GM18498 (cell line): ENCODE measurements around the gene RGS6.

Experiments
- ATAC-seq: cut with Tn5 transposase; IDR thresholded peaks from one replicate; pipeline ENCODE4 v1.9.1; 2021; ENCODE audit warnings: mild to moderate bottlenecking, moderate library complexity; ENCODE audit not compliant: unreplicated experiment

Gene RGS6

DNA sequence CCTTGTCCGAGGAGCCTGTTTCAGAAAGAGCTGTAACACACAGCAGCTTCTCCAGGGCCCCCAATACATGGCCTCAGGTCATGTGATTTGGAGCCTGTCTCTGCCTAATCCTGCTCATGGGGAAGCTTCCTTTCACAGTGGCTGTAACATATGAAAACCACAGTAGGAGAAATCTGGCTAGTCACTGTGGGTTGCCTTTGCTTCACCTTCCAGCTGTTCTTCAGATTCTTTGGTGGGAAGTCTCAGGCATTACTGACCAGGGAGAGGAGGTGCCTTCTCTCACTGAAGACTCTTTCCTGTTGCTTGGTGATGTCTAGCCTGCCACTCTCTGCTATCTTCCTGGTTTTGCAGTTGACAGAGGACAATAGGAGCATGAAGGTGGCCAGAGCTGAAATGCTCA, 611.1 kb downstream of the RGS6 start:
- no peak for ATAC-seq

DNA sequence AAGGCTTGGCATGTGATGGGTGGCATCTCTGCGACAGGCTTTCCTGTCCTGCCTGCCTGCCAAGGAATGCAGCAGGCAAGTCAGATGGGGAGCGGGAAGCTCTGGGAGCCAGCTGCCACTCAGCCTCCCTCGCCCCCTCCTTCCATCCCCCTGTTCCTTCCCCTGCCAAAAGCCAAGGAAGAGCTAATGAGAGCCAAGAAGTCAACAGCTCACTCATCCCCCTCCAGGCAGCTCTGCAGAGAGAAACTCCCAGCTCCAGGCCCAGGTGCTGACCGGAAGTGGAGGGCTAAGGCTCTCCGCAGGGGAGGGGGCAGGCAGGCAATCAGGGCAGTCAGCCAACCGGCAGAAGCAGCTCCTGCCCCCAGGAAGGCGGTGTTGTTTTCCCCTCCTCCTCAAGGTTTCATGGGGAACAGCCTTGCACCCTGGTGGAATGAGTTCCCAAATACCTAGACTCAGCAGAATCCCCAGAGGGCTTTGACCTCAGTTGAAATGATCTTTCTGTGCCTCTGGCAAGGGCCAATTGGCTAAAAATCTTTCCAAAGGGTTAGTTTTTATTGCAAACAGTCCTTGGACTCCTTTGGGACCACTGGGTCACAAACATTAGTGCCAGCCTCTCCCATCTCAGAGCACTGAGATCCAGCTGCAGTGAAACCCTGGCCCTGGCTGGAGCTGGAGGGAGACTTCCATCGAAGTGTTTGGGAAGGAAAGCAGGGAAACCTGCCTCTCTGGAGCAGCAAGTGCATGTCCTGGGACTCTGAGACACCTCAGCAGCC, 612.6 kb downstream of the RGS6 start:
- no peak for ATAC-seq

DNA sequence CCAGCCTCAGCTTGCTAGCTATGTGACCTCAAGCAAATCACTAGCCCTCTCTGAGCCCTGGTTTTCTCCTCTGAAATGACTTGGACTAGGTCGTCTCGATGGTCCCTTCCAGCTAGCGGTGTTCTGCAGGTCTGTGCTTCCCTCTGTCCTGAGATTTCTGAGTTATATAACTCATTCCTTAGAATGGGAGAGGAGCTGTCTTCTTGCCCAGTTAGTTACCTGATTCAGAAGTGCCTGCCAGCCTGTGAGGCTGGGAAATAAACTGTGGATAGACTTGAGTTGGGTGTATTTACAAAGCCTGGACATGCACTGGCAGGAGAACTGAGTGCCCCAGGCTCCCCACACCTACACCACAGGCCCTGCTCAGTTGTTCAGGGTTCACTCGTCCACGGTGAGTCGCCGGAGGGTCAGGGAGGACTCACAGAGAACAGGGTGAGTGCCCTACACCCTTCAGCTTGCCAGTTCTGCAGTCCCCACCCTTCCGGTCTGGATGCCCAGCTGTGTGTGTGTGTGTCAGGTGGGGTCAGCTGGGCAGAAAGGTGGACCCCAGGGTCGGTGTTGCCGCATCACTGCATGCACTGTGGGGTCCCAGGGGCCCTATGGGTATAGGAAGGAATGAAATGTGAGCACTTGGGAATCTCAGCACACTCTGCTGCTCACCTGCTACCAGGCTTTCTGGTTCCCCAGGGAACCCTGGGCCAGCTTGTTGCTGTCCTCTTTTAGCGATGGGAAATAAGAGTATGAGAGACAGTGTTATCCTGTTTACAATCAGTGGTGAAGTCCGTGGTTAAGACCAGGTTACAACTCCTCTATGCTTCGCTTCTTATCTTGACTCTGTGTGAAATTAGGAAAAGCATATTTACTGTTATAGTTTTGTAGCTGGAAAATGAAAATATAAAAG, 613.4 kb downstream of the RGS6 start:
- no peak for ATAC-seq

DNA sequence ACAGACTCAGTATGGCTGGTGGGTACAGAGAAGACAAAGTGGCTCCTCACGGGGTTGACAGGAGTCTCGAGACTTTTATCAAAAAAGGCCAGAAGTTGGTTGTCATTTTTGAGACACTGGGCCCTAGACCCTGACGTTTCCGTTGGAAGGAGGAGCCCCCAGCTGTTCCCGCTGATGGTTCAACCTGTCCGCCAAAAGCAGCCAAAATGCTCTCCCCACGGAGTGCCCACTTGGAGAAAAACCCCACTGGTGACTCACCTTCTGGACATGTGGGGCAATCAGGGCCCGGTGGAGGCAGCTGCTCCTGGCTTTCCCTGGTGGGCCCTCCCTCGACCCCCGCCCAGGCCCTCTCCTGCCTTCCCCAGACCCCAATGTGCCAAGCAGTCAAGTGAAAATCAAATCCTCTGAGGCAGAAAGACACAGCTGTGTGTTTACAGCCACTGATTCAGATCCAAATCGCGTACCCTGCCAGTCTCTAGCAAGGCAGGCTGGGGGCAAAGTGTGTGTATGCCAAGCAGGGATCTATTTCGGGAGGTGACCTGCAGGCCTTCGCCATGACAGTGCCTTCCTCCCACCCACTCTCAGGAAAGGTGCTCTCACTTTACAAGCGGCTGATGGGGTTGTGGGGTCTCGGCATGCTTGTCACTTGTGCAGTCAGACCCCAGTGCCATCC, 614.3 kb downstream of the RGS6 start:
- no peak for ATAC-seq

DNA sequence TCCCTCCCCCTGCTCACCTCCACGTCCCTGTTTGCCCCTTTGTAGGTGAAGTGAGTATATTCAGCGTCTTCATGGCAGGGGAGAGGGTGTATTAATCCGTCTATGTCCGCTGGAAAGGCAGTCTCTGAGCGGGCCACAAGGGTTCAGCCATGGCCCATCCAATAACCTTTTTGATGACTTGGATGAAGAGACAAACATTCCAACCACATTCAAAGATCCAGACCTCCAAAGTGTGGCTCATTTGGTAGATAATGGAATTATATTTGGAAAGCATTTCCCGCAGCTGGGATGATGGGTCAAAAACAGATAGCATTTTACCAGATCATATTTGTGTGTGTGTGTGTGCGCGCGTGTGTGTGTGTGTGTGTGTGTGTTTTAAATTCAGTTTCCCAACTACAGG, 615.8 kb downstream of the RGS6 start:
- ATAC-seq, result no peak

DNA sequence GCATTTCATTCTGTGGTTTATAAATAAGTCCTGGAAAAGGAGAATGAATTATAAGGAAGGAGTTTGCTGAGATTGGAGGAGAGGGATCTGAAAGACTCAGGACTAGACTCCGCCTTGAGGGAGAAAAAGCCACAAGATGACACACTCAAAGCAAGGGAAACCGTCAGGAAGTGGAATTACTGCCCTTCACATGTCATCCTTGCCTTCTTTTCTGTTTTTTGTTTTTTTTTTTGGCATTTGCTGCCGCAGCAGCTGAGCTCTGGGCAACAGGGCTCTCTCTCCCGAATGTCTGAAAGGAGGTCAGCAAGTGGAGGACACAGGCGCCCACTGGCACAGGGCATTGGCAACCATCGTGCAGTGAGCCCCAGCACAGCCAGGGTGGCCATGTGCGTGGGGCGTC, 616.8 kb downstream of the RGS6 start:
- no peak for ATAC-seq

DNA sequence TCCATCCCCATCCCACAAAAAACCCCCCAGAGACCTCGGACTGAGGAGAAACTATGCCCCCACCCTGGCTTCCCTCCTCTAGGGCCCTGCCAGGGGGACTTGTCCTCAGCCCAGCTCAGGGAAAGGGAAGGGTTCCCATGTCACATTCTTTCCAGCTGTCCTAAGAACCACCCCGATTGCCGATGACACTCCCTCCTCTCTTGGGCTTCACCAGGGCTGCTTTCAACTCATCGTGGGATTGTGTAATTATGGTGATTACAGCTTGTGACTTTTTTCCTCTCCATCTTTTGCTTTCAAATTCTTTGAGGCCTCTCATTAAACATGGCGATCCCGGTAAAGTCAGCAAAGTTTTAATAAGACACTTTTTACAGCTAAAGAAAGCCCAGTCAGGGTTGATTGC, 617.6 kb downstream of the RGS6 start:
- no peak for ATAC-seq

DNA sequence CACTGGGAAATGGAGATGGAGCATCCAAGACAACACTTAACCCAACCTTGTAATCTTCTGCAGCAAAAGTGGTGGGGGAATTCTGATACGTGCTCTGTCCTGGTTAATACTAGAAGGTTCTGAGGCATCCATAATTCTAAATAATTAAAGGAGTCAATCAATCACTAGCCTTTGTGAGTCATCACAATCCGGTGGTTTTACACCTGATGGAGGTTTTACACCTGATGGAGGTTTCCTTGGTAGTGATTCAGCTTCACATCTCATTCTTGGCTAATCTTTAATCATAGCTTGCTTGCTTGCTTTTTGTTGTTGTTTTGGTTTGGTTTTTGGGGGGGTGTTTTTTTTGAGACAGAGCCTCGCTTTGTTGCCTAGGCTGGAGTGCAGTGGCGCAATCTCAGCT, 618.3 kb downstream of the RGS6 start:
- no peak for ATAC-seq

DNA sequence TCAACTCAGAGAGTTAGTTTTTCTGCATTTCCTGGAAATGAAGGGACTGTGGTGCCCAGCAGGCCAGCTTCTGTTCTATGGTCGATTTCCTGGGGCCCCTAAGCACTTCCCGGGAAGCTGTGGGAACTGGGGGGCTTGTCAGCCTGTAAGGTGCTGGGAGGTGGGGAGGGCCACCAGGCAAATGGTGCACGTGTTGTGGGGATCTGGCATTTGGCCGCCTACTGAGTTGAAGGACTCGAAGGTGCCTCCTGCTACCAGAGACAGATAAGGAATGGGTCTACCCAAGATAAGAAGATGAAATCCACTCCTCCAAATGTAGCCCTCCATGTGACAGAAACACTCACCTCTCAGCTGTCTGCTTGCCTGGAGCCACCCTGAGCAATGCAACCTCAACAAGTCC, 620.0 kb downstream of the RGS6 start:
- no peak for ATAC-seq

DNA sequence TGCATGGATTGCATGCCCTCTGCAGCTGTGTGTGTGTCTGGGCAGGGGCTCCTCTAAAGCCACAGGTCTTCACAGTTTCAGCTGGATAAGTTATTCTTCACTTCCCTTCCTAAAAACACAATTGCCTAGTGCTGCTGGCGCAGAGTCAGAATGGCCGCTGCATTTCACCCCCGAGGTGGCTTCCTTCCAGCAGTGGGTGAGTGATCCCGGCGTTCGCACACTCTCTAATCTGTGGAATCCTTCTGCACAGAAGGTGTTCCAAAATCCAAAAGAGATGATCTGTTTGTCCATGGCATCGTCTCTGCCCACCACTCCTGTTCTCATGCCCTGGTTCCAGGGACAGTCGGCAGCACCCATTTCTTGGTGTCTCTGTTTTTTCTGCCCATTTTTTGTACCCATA, 620.9 kb downstream of the RGS6 start:
- ATAC-seq, result no peak

DNA sequence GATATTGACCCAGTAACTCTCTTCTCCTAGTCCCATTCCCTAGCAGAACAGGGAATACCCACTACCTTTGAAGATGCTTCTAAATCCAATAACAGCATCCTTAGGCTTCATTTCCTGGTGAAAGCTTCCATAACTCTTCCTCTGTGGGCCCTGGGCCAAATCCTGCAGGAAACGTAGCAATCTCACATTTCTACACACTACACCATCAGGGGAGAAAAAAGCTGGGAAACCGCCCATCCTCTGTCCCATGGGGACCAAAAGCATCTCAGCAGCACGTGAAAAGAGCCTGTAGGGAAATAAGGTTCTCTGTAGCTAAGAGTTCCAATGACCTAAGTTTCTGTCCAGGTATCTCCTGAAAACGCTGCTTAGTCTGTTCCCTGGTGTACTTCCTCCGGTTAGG, 621.4 kb downstream of the RGS6 start:
- no peak for ATAC-seq

DNA sequence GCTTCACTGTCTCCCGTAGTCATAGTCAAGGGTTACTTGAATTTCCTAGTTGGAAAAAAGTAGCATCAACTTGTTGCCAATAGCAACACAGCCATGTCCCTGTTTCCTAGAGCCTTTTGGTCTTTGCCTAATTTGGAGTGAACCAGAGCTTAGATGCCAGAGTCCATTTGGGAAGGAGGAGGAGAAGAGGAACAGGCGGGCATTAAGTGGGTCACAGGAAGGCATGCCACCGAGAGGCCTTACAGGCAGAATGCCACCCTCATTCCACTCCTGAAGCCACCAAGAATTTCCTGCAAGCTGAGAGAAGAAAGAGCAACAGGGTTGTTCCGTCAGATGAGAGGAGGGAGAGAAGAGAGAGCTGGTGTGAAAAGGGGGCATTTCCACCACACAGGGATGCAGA, 622.2 kb downstream of the RGS6 start:
- no peak for ATAC-seq

DNA sequence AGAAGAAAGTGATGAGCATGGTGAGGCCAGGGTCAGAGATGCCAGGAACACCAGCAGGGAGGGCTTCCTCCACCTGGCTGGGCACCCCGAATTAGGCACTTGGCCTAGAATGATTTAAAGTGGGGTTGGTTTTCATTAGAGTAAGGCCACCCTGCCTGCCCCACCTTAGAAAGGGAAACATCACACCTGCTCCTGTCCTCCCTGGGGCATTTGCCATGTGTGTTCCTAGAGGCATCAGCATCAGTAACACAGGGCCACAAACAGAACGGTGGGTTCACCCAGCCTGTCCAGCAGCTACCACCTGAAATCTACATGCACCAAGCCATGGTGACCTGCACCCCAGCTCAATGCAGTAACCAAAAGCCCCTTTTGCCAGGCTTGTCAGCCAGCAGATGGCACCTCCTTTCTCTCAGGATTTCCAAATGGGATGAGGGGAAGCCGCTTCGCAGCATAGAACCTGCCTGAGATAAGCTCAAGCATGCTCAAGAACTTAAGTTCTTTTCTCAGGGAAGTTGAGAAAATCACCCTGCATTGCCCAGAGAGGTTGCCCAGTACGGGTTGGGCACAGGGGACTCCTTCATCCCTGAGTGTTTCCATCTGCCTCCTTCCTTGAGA, 622.9 kb downstream of the RGS6 start:
- ATAC-seq, result no peak

DNA sequence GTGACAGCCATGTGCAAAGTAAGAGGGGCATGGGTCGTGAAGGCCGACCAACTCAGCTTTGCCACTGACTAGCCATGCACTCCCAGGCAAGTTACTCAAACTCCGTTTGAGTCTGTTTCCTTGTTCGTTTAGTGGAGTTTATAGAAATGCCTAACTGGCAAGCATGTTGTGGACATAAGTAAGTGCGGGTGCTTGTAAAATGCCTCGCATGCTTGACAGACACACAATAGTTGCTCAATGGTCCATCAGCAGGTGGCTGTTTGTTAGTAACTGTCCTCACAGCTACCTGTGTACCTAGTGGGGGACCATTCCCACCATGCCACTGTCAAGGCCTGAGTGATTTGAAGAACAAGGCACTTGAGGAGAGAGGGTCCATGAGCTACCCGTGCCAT, 623.4 kb downstream of the RGS6 start:
- ATAC-seq, result no peak

DNA sequence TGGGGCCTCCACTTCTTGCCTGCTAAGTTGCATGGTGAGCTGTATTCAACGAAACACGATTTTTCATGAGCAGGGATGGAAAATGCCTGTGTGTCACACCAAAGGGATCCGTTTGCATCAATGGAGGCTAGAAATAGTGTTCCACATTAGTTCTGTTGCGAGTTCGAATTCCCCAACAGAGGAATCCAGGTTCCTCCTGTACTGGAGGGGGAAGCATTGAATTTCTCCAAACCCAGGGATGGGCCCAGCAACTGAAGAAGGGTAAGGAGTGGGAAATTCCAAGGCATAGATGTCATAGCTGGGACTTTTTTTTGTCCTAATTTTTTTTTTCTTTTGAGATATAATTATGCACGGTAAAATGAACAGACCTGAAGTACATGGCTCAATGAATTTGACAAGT, 625.4 kb downstream of the RGS6 start:
- no peak for ATAC-seq

DNA sequence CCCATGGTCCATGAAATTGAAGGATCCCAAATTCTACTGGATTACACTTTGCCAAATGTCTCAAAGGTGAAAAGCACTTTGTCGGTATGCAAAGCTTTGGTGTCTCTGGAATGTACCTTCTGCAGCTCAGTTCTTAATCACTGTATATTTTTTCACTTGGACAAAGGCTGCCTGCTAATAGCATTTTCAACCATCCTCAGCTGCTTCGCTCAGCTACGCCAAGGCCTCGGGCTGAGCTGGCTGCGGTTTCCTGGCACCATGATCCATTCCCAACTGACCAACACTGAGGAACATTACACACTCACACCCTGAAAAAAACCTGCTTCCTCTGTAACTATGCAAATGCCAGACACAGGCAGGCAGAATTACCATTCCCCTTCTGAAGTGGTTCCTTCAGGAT, 626.5 kb downstream of the RGS6 start:
- no peak for ATAC-seq

DNA sequence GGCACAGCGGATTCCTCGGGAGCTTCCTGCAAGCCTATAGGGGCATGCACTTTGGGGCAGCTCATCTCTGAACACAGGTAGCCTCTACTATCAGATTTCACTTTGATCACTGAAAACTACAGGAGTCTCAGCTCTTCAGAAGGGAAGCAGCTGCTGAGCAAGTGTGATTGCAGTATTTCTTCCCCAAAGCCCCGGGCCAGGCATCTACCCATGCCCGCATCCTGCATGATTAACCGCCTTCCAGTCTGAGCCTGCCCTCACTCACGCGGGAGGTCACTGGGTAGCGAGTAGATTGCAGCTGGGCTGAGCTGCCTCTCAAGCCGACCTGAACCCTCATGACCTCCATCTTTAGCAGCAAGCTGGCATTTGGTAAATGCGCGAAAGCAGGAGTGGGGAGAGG, 627.0 kb downstream of the RGS6 start:
- ATAC-seq, result no peak

DNA sequence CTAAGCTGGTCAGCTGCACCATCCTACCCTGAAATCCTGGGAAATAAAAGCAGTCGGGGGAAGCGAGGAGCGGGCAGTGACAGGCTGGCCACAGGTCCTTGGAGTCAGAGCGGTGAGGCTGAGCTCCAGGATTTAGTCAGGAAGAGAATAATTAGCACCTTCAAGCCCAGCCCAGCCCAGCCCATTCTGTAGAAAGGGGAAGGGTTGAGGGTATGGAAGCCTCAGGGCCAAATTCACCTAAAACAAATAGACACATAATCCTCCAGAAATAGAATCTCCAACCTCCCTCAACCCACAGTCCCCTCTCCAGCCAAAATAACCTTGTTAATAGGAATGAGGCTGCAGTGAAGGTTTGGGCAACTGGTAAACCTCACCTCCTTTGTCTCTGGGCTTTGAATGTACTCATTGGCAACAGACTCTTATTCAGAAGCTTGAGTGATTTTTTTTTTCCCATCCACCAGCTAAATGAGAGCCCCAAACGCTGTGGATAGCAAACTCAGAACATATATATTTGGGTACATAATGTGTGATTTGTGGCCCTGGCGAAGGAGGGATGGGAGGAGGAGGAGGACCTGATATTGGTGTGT, 627.5 kb downstream of the RGS6 start:
- ATAC-seq, result no peak

DNA sequence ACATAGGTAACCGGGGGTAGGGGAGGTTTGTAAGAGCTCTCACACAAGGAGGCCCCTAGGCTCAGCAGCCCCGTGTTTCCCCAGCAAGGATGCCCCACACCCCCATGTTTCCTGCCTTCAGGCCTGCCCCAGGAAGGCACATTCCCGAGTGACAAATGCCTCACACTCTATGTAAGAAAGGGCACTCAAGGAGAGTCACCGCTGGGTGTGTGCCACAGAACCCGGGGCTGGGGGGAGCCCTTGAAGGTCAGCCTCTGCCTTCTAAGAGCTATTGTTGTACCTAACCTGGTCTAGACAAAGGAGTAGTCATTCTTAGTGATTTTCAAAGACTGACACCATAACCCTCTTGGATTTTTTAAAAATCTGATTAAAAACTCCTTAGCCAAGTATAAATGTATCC, 628.1 kb downstream of the RGS6 start:
- no peak for ATAC-seq

DNA sequence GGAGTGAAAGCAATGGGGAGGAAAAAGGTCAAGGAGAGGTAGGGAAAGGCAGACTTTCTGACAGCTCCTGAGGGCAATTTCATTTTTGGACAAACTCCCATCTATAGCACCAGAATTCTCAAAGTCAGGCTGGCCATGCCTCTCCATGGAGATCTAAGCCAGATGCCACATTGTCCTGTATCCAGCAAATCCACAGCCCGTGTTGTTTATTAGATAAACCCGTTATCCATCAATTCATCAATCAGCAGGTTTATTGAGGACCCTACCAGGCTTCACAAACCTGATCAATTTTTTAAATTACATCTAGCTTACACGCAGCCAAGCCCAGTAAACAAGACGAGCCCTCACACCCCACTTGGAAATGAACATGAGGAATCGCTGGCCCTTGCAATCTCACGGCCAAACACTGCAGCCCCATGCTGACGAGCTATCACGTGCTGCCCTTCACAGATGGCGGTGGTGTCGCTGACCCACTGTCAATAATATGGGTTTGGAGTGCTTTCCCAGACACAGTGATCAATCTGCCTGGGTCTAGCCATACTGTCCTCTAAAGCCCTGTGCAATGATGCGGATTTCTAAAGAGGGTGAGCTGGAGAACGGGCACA, 628.8 kb downstream of the RGS6 start:
- no peak for ATAC-seq

DNA sequence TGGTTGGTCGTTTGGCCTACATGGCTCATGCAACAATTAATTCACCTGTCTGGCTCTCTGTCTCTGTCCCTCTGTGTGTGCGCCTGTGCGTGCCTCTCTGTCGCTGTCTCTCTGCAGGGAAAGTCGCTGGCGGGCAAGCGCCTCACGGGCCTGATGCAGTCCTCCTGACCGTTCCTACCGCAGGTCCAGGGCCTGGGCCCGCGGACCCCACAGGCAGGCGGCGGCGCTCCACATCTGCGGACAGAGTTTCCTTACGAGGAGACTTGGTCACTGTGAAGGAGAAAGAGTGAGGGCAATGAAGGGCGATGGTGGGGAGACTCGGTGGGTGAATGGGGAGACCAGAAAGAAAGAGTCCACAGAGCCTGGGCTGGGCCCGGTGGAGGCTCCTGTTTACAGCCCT, 630.1 kb downstream of the RGS6 start:
- ATAC-seq, result no peak
